HG03439 (cell line): ENCODE results near the gene LILRA6.
"Not testable (repeated sequence)": the region's sequence is repeated elsewhere in the genome, so short reads cannot be mapped to it uniquely, and the experiment has no call there.

ENCODE experiments used
- ATAC-seq: cut with Tn5 transposase; IDR thresholded peaks from one replicate; pipeline ENCODE4 v1.9.1; 2021; ENCODE audit warnings: mild to moderate bottlenecking, moderate library complexity; ENCODE audit not compliant: unreplicated experiment

The LILRA6 gene

DNA sequence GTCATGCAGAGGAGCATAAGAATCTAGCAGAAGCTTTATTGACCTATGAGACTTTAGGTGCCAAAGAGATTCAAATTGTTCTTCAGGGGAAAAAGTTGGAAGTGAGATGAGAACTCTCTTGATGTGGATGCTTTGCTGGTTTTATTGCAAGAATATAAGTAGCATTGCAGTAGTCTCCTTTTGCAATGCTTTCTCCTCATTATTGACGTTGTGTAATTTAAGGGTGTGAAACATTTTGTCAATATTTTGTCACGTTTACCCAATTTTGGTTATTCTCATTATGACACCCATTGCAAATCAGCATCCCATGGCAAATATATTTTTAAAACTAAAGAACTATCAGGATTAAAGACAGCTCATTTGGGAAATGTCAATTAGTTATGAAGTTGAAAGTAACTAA lies 26.3 kb upstream of the LILRA6 start:
- ATAC-seq: no peak

DNA sequence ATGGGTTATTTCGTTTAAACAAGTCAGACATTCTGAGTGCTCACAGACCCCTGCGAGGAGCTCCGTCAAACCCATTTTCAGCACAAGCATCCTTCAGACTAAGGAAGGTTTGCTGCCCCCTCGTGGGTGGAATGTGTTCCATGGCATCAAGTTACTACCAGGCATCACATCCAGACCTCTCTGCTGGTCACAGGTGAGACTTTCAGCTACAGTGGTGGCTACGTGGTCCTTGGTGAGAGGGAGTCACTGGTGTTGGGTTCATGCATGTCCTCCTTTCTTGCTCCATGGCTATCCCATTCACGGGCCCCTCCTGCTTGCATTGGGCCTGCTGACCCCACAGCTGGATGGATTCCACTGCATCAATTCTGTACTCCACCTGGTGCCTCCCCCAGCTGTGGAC lies 23.5 kb upstream of the LILRA6 start:
- no peak for ATAC-seq

DNA sequence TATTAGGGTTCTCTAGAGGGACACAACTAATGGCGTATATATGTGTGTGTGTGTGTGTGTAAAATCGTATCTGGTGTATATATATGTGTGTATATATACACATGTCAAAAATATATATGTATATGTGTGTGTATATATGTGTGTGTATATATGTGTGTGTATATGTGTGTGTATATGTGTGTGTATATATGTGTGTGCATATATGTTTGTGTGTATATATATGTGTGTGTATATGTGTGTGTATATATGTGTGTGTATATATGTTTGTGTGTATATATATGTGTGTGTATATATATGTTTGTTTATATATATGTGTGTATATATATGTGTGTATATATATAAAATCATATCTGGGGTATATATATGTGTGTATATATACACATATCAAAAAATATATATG lies 19.9 kb upstream of the LILRA6 start:
- ATAC-seq: no peak

DNA sequence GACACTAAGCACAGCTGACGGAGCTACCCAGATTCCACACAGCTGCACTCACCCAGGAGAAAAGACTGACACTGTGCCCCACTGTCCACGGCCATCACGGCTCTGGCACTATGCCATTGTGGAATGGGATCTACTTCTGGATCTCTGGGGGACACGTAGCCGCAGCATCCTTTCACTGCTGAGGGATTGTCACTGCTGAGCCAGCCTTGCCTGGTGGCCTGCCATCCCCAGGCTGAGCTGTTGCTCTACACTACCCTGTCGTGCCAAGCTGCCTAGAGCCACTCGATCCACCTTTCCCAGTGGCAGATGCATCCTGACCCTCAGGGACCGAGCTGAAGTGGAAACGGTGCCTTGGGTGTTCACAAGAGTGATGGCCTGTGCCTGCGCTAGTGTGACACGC lies 19.5 kb upstream of the LILRA6 start:
- no peak for ATAC-seq

DNA sequence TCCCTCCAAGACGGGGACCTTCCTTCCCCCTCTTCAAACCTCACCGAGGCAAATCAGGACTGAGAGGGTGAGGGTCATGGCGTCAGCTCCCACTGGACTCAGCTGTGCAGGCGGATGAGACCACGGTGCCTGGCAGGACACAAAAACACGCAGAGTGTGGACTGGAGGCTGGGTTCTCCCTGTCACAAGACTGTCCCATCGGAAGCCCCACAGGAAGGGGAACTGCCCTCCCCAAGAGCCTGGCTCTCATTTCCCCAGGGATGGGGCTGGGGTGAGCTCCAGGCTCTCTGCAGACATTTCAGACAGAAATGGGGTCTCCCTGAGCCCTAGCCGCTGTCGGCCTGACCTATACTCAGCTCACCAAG lies 14.5 kb upstream of the LILRA6 start, which contains the start of gene LILRB5:
LILRB5 (minus strand) TSS at position 158 of the 365 bp plus-strand sequence; CDS start at position 78, 80 bp downstream.
- no peak for ATAC-seq

DNA sequence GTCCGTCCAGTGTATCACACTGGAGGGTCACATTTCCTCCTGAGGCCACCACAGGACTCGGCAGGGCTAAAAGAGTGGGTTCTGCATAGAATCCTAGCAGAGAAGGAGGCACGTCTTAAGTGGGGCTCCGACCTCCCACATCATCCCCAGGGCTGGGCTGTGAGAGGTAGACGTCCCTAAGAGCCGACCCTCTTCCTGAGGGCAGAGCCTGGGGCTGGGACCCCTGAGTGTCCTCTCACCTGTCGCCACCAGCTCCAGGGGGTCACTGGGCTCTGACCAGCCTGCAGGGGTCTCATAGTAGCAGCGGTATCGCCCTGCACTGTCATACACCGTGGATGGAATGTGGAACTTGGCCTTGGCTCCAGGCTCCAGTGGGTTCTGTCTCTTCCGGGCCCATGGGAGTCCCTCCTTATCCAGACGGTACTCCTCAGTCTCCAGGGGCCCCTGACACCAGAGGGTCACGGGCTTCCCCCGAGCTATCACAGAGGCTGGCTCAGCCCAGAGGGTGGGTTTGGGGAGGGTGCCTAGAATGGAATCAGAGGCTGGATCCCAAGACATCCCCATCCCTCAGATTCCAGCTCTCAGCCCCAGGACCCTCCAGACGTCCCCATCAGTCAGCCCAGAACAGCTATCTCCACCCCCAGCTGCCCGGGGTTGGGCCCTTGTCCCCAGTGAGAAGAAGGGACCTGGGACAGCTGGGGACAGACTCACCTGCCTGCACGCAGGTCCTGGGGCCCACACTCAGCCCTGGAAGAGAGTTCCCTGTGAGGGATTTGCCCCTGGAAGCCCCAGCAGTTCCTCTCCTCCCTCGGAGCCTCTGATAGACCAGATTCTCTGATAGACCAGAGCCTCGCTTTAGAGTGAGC lies 13.9 kb upstream of the LILRA6 start:
- ATAC-seq: no peak

DNA sequence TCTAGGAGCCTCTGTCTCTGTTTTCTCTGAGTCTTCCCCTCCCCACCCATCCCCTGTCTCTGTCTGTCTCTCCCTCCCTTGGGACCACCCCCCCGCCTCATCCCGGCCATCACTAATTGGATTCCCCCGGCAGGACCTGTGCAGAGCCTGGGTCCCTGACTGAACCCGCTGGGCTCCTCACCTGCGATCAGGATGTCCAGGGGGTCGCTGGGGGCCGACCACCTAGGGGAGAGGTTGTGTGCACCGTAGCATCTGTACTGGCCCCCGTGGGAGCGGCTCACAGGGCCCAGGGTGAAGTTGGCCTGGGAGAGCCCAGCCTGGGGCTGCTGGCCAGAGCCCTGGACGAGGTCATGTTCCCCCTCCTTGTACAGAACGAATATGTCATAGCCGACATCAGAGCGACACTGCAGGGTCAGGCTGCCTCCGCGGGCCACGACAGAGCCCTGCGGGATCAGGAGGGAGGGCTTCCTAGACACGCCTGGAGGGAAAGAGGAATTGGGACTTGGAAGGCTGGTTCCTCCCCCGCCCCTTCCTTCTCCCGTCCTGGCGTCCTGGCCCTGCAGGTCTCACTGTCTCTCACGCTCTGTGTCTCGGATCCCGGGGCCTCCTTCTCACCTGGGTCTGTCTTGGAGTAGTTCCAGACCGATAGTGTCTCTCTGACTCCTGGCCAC lies 12.7 kb upstream of the LILRA6 start:
- ATAC-seq: no peak

DNA sequence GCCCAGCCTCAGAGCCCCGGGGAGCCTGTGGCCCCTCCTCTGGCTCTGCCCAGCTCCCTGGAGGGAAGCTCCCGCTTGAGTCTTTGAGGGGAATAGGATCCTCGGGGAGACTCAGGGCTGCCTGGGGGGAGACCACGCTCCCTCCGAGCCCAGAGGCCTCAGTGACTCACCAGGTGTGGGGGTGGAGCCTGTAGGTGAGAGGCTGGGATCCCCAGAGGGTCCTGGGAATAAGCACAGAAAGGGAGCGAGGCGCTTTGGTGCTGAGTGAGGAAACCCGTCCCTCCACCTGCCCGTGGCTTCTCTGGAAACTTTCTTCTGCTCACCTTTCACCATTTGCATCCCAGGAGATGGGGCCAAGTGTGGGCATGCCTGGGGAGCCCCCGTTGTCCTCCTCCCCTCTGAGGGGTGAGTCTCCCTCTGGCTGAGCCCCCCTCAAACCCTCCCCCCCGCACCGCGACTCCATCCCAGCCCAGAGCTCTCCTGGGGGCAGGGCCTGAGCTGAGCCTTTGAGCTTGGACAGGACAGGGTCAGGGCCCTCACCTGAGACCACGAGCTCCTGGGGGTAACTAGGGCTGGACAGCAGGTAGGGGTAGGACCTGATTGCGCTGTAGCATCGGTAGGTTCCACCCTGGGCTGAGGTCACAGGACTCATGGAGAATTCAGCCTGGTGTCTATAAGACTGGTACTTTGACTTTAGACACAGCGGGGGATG lies 11.8 kb upstream of the LILRA6 start:
- ATAC-seq: no peak

DNA sequence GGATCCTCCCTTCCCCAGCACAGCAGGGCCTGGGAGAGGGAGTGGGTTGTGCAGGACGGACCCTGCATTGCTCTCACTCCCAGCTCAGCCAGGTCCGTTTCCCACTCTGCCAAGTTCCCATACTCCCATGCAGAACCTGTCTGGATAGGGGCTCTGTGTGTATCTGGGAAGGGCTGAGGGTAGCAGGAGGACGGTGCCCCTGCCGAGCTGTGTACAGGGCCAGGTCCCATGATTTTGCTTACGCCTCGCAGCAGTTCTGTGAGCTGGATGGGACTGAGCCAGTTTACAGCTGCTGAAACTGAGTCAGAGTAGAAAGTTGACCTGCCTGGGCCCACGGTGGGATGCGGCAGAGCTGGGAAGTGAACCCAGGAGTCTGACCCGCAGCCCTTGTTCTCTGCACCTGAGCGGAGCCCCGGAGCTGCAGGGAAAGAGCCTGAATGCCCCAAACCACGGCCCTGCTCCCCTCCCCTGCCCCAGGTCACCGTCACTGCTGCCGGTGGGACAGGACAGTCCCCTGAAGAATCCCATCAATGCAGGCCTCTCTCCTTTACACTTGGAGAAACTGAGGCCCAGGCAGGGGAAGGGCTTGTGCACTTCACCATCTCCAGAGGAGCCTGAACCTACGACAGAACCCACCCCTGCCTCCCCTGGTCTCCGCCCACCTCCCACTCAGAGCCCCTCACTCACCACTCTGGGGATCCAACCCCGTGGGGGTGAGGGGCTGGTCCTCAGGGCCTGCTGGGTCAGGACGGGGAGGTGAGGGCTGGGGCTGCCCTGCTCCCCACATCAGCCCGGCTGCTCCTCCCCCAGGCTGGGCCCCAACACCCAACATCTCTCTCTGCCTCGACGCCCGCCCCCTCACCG lies 11.0 kb upstream of the LILRA6 start:
- no peak for ATAC-seq

DNA sequence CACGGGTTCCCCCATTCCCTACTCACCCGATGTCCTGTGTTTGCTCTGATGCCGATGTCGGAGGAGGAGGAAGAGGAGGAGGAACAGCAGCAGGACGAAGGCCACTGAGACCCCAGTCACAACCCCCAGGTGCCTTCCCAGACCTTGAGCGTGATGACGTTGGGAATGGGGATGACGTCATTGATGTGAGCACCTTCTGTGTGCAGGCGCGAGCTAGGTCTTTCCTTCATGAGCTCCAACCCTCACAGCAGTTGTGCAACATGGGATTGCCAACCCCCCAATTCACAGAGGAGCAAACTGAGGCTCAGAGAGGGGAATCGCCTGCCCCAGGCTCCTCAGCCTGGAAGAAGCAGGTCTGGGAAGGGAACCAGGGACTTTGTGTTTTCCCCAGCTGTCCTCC lies 10.3 kb upstream of the LILRA6 start:
- ATAC-seq: no peak

DNA sequence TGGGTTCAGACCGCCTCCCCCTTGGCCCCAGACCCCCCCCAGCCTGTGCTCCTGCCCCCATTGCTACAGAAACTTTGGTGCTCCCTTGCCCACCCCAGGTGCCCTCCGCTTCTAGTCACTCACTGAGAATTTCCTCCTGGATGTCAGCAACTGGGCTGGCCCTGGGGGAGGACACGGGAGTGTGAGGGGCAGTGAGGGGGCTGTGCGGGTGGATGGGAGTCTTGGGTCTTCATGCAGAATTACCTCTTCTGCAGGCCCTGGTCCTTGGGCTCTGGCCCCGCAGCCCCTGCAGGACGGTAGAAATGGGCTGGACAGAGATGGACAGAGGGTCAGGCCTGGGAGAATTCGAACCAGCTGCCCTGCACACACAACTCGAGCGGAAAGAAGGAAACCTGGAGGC lies 9.7 kb upstream of the LILRA6 start:
- no peak for ATAC-seq

DNA sequence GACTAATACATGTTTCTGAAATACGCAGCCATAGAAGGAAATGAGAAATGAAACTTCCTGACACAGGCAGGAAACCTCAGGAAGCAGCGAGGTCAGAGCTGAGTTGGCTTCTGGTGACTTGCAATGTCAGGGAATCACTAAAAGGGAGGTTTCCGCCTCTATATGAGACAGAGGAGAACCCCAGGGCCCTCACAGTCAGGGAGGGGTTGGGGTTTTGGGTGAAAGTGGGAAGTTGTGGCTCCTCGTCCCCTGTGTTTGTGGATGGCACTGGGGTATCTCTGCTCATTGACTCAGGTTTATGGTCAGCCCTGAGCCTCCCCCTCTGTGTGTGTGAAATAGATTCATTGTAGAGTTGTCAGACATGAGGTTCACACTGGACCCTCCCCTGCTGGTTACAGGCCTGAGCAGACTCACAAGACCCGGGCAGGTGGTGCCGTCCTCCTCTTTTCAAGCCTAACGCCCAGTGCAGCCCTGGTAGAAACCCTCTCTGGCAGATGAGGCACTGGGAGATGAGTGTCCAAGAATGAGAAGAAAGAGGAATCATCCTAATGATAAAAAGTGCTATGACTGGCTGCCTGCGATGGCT lies 5.5 kb upstream of the LILRA6 start:
- ATAC-seq: no peak

DNA sequence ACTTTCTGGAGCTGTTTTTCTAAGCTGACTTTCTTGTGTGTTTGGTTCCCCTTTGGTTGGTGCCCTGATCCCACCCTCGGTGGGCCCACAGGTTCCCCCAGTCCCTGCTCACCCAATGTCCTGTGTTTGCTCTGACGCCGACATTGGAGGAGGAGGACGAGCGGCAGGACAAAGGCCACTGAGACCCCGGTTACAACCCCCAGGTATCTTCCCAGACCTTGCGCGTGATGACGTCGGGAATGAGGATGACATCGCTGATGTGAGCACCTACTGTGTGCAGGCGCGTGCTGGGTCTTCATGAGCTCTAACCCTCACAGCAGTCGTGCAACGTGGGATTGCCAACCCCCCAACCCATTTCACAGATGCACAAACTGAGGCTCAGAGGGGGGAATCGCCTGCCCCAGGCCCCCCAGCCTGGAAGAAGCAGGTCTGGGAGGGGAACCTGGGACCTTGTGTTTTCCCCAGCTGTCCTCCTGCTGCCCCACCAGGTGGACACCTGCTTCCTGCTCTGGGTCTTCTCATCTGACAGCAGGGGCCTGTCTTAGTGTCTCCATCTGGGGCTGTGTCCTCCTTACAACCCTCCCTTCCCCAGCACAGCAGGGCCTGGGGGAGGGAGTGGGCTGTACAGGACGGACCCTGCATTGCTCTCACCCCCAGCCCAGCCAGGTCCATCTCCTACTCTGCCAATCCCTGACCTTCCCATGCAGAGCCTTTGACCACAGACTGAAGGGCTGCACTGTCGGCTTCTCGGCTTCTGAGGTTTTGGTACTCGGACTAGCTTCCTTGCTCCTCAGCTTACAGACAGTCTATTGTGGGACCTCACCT lies 4.7 kb upstream of the LILRA6 start:
- no peak for ATAC-seq

DNA sequence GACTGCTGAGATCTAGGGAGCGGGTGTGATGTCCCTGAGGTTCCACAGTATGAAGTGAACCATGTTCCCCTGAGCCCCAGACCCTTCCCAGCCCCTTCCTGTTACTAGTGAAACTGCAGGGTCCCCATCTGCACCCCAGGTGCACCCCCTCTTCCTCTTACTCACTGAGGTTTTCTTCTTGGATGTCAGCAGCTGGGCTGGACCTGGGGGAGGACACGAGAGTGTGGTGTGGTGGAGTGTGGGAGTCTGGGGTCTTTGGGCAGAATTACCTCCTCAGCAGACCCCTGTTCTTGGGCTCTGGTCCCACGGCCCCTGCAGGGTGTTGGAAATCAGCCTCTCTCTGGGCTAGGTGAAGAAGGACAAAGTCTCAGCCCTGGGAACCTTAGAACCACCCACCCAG lies 3.3 kb upstream of the LILRA6 start:
- ATAC-seq: no peak

DNA sequence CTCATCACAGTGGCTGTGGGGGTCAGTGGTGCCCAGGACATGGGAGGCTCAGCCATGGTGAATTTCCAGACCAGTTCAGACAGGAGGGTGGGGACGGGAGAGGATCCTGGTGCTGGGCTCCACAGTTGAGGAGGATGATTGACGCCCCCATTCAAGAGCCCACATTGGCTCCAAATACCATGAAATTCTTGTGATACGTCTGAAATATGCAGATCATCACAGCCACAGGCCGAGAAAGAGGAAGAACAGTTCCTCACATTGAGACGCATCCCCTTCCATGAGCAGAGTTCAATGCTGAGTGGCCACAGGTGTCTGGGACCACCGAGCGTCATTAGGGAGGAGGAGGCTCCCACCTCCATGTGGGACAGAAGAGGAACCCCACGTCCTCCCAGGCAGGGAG lies 1.2 kb upstream of the LILRA6 start:
- not testable (repeated sequence) for ATAC-seq

DNA sequence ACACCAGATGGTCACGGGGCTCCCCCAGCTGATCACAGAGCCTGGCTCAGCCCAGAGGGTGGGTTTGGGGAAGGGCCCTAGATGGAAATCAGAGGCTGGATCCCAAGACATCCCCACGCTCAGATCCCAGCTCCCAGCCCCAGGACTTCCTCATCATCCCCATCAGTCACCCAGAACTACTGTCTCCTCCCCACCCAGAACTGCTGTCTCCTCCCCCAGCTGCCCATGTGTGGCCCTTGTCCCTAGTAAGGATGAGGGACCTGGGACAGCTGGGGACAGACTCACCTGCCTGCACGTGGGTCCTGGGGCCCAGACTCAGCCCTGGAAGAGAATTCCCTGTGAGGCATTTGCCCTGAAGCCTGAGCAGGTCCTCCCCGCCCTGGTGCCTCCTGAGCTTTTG lies 356 bp downstream of the LILRA6 start:
- not testable (repeated sequence) for ATAC-seq

DNA sequence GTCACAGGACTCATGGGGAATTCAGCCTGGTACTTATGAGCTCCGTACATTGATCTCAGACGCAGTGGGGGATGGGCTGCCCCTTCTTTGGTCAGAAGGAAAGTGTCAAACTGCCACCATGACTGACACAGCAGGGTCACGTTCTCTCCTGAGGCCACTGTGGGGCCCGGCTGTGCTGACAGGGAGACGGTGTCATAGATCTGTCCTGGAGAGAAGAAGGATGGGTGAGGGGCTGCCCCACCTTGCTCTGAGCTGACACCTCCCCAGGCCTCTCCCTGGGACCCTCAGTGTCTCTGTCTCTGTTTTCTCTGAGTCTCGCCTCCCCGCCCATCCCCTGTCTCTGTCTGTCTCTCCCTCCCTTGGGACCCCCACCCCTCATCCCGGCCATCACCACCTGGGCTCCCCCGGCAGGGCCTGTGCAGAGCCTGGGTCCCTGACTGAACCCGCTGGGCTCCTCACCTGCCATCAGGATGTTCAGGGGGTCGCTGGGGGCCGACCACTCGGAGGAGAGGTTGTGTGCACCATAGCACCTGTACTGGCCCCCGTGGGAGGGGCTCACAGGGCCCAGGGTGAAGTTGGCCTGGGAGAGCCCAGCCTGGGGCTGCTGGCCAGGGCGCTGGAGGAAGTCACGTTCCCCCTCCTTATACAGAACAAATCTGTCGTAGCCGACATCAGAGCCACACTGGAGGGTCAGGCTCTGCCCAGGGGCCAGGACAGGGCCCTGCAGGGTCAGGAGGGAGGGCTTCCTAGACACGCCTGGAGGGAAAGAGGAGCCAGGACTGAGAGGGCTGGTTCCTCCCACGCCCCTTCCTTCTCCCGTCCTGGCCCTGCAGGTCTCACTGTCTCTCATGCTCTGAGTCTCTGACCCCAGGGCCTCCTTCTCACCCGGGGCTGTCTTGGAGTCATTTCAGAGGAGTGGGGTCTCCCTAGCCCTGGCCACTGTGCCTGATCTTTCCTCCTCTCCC lies 1.9 kb downstream of the LILRA6 start:
- not testable (repeated sequence) for ATAC-seq
